Measurements from ENCODE around the gene PHACTR3.

The PHACTR3 gene

DNA sequence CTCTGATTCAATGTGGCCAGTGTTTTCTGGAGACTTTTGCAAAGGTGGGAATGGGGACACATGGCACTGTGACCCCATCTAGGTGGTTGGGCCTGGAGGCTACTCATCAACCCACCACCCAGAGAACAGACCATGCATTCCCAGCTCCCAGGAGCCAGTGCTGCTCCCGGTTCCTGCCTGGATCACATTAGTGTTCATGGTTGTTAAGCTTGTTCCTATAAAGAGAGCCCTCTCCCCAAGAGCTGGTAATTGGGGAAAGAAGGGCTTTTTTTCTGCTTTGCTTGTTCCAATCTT lies 102.0 kb downstream of the PHACTR3 start:
- DNase-seq: no peak

DNA sequence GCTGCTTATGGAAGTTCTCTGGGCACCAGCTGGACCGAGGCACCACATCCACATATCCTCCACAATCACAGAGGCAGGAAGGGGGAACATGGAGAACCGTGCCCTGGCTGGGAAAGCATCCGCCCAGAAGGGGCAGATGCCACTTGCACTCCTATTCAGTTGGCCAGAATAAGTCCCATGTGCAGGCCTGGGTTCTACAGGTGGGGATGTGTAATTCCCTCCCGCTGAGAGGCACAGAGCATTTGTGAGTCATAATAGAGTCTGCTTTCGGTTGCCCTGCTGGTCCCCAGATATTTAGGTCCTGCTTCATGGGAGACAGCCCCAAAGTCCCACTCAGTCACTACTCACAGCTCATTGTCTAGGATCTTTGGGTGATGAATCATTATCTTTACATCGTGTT lies 104.0 kb downstream of the PHACTR3 start:
- DNase-seq: no peak

DNA sequence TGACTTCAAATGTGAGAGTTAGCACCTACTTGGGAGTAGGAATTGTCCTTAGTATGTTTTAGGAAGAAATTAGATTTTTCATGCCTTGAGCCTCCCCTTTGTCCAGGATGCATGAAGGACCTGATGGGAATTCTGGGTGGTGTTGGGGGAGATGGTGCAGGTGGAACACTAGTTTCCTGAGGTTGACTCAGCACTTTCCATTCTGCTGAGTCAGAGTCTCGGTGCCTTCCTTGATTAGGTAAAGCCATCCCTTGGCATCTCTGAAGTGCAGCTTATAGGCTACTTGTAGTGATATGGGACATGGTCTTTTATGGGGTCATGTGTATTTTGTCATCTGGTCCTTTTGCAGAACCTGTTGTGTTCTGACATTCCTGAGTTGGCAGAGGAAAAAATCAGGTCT lies 105.3 kb downstream of the PHACTR3 start:
- DNase-seq: no peak

DNA sequence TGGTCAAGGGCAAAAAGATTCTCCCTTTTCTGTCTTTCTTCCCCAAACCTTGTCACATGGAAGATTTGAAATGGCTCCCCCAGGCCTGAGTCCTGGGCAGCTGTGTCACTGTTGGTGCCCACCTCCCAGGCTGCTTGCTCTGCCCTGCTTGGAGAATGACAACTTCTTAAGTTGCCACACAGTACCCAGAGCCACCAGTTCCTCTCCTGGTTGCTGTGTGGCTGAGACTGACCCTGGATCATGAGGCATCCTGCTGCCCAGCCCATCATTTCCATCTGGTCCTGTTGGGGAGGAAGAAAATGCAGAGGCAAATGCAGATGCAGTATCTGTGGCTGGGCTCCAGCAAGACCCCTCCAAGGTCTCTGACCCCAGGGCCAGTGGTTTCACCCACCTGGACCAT lies 113.7 kb downstream of the PHACTR3 start:
- DNase-seq: no peak

DNA sequence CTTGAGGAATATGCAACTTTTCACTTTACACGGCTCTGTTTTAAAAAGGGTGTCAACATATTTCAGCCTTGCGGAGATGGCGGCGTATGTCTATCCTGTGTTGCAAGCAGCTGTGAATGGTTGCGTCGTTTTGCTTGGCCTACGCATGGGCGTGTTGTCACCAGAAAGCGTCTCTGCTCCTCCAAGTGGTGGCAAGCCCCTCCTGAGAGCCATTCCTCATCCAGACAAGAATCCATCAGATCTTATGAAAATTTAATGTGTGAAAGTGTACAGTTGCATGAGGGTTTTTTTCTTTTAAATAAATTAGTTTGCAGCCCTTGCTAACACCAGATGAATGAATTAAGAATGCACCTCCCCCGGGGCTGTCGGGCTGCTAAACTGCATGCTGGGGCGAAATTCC lies 114.4 kb downstream of the PHACTR3 start:
- no peak for DNase-seq

DNA sequence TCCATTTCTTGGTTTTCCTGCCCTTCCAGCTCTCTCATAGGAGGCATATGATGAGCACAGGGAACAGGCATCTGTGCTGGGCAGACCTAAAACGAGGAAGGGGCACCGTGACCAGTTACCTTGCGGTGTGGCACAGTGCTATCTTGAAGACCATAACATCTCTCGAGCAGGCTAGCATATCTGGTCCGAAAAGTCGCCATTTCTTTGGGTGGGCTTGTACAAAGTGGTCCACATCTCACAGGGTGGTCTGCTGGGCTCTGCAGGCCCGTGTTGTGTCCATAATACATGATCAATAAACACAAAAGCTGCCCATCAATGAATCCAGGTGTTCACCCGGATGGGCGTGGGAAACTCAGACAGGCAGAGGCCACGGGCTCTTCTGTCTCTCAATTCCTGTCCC lies 115.7 kb downstream of the PHACTR3 start:
- DNase-seq: no peak

DNA sequence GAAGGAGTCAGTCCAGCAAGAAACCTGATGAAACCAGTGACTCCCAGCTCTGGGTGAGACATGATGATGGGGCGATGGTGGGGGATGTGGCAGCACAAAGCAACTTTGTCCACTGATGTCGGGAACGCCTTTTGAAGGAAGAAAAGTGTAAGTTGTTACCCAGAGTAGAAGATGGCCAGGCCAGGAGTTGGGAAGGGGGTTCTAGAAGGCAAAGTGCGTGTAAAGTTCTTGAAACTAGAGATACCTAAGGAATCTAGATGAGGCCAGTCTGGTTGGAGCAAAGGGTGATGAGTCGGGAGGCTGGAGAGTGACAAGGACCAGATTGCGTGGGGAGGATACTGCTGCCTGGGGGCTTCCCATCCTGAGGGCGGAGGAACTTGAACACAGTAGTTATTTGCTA lies 117.0 kb downstream of the PHACTR3 start:
- DNase-seq: no peak

DNA sequence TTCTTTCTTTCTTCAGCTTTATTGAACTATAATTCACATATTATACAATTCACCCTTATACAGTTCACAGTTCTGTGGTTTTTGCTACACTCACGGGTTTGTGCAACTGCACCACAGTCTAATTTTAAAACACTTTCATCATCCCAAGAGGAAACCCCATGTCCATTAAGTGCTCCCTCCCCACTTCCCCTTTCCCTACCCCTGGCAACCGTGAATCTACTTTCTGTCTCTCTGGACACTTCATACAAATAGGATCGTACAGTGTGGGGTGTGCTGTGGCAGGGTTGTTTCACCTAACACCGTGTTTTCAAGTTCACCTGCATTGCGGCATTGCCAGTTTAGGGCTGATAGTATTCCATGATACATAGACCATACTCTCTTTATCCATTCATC lies 118.8 kb downstream of the PHACTR3 start:
- no peak for DNase-seq

DNA sequence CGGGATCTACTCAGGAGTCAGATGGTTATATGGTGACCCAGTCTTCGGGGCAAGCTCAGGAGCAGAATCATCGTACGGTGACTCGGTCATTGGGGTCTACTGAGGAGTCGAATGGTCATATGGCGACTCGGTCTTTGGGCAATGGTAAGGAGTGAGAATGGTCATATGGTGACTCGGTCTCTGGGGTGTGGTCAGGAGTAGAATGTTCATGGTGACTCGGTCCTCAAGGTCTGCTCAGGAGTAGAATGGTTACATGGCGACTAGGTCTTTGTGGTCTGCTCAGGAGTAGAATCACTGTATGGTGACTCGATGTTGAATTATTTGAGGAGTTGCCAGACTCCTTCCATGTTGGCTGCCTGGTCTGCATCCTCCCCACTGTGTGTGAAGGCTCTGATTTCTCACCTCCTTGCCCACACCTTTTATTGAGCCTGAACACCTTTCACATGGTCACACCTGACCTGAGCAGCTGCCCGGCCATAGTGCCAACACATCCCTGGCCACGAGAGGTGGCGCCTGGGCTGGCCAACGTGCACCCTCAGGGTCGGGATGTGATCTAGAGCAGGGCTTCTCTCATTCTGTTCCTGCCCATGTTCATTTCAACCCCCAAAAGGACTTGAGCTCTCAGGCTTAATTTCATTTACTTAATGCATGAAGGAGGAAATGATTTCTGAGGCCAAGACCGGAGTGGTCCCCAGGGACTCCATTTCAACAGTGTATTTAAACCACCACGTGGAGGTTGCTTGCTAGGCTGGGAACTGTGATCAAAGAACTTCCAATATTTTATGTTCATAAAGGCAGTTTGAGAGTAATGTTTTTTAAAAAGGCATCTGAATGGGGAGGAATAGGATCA lies 119.5 kb downstream of the PHACTR3 start:
- no peak for DNase-seq

DNA sequence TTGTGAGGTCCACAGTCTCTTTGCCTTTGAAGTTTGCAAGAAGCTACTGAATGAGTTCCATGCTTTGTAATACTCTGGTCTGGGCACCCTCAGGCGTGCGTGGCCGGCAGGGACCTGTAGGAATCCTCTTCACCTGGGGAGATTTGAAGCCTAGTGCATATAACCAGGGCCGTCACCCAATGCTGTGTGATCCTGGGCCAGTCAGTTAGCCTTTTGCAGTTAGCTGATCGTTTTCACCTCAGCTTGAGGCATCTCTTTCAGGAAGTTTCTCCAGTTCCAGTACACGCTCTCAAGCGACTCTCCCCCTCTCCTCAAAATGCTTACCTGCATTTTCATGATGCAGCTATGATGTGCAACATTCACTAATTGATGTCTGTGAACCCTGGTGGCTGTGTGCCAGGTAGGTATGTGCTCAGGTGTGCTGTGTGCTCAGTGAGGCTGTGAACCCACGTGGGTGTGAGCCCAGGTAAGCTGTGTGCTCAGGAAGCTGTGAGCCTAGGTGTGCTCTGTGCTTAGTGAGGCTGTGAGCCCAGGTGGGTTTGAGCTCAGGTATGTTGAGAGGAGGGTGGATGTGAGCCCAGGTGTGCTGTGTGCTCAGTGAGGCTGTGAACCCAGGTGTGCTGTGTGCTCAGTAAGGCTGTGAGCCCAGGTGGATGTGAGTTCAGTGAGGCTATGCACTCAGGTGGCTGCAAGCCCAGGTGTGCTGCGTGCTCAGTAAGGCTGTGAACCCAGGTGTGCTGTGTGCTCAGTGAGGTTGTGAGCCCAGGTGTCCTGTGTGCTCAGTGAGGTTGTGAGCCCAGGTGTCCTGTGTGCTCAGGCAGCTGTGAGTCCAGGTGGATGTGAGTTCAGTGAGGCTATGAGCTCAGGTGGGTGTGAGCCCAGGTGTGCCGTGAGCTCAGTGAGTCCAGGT lies 120.4 kb downstream of the PHACTR3 start:
- DNase-seq: no peak

DNA sequence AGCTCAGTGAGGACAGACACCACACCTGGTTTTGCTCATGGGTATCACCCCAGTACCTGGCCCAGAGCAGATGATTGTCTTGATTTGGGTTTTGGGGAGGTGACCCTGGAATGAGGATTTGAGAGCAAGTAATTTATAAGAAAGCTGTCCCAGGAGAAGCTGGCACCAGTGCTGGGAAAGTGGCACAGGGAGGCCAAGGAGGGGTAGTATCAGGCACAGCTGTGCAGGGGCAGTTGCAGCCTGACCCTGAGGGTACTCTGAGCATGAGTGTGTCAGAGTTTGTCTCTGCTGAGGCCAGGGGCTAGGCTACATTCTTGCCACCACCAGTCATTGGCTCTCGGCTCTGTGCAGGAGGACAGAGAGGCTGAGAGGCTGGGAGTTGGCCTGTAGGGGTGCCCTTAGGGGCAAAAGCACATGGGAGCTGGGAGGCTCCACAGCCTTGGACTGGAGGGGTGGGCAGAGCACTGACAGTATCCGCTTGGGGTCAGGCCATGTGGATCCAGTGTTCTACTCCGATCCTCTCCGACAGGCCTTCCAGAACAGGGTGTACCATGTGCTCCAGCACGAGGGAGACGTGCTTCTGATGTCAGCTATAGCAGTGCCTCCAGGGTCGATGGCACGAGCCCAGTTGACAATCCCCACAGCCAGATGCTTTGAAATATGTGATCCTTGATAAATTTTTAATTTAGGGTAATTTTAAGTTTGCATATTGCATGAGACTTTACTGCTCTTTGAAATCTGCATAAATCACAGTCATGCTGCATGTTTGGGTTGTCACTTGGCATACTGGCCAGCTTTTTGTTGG lies 121.3 kb downstream of the PHACTR3 start:
- DNase-seq: no peak

DNA sequence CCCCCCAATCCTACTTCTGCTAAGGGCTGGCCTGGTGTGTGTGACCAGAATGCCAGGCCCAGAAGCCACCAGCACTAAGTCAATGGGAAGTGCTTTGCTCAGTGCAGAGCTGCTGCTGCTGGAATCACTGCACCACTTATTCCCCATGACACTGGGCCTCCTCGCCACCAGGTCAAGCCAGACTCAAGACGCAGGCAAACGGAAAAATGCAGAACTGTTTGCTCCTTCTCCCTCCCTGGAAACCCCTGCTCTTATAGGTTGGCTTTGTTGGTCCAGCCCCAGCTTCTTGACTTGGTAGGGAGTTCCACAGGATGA lies 121.9 kb downstream of the PHACTR3 start:
- no peak for DNase-seq

DNA sequence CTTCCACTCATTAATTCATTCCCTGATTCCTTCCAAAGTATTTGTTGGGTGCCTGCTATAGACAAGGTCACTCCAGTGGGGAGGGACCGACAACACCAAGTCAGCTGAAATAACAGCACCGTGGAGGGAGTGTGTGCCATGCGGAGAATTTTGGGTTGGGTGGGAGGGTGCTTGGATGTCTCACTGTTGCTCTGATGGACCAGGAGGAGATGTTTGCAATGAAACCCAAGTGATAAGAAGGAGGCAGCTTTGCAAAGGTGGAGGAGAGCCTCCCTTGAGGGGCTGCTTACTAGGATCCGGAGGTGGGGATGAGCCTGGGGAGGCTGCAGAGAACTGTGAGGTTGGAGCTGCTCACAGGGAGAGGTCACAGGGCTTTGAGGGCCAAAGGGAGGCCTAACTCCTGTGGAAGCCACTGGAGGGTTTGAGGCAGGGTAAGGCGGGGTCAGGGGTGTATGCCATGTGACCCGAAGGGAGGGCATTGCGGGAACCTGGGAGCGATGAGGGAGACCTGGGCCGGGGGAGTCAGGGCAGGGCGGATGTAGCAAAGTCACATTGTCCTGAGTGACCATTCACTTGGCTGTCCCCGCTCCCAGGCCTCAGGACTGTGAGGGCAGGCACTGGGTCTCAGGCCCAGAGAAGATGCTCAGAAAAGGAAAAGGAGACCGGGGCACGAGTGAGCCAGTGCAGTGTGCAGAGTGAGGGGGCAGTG lies 124.5 kb downstream of the PHACTR3 start:
- no peak for DNase-seq

DNA sequence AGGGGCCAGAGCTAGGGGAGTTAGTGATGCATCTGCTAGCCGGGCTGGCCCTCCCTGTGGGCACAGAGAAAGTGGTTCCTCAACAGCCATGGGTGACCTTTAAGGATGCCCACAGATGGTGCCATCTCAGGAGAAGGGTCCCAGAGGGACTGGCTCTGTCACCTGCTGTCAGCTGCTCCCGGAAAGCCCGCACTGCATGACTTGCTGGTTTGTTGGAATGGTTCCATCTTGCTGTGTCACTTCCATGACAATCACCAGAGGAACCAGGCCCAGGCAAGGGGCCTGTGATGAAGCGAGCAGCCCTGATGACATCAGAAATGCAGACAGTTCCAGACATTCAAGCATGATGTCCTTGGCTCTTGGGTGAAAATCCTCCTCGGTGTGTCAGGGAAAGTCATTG lies 125.2 kb downstream of the PHACTR3 start:
- no peak for DNase-seq

DNA sequence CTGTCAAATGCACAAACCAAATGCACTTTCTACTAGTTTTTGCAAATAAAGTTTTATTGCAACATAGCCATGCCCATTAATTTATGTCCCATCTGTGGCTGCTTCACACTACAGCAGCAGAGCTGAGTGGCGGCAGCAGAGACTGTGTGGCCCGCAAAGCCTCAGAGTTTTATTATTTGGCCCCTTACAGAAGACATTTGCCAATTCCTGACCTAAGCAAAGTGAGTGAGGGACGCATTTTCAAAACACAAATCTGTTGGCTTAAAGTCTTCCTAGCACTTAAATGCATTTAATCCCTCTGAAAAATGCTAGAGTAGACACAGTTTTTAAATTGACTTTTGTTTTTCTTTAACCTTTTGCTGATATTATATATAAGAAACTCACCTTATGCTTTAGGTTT lies 126.4 kb downstream of the PHACTR3 start:
- no peak for DNase-seq

DNA sequence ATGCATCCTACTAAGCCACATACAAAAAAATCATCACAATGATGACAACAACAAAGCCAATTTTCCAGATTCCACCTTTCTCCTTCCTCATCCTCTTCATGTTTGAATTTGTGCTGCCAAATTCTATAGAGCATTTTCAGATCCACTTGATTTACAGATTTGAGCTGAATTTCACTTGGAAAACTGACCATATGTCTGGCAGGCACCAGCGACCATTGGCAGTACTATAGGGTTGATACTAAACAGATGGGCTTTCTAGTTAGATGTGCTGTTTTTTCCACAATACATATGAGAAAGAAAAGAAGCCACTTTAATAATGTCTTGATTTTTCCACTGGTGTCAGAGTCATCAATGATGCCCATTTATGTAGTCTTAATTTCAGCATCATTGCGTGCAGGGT lies 127.0 kb downstream of the PHACTR3 start:
- no peak for DNase-seq

DNA sequence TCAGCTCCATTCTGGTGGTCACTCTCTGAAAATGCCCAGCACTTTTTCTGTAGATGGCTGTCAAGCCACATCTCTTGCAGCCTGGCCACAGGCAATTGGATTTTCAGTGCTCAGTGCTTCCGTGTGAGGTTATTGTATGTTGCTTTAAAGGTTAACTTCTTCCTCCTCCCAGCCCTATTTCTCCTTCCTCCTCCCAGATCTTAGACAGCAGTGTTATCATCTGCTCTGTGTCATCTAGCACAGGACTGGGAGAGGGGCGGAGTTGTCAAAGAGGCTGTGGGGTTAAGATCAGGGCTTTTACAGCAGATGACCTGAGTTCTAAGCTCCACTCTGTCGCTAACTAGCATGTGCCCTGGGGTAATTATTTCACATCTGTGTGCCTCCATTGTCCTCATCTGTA lies 129.0 kb downstream of the PHACTR3 start:
- DNase-seq: no peak

DNA sequence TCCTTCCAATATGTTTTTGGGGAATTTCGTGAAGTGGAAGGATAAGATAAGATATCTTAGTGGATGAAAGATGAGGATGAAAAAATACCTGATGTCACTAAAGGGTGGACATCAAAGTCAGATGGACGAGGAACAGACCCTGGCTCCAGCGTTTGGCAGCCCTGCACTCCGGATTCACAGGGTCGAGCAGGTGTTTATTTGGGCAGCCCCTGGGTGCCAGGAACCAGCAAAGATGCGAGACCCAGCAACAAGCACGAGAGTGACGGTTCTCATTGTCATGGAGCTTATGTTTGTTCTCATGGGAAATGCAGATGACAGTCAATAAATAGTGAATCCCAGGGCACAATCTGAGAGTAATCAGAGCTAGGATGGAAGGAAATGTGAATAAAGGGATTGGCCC lies 131.1 kb downstream of the PHACTR3 start:
- DNase-seq: no peak

DNA sequence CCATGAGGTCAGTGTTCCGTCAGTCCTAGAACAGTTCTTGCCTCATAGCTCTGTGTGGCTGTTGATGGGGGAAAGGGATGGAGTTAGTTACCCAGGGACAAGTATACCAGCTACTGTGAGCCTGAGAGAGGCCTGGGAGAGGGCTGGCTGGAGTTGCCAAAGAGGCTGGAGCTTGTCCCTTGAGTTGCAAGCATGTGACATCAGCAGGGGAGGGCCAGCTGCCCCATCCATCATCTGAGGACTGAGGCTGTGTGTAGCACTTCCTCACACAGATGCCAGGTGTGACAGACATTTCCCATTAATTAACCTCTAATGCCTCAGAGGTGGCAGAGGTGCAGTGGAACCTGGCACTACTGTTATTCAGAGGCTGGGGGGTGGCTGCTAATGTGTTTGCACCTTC lies 131.6 kb downstream of the PHACTR3 start:
- no peak for DNase-seq

DNA sequence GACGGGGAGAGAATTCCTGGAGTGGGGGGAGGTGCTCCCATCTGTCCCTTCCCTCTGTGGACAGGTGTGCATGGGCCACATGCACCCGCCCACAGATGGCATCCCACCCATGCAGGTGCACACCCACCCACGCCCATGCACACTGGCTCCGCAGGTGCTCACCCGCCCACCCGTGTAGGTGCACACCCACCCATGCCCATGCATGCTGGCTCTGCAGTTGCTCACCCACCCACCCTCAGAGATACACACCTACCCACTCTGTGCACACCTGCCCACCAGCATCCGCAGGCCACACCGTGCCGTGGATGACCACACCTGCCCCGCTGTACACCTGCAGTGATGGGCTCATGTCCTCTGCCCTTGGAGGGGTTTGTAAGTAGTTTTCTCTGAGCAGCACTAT lies 132.0 kb downstream of the PHACTR3 start:
- DNase-seq: no peak

DNA sequence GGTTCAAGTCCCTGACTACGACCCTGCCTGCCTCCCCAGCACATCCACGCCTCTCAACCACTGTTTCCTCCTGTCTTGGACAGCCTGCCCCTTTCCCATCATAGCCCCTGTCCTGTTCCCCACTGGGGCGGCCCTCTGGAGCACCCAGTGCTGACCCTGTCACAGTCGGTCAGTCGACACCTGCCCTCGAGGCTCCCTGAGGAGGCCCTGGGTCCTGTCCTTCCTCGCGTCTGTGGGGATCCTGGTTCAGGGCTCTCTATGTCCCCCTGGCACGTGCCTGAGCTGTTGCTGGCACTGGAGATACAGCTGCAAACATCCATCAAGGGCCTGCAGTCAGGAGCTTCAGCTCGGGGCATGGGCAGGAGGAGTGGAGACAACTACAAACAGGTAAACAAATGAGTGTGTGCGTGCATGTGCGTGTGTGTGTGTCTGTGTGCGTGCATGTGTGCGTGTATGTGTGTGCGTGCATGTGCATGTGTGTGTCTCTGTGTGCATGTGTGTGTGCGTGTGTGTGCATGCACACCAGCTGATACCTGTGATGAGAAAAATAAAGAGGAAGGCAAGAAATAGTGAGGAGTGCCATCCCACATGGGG lies 132.8 kb downstream of the PHACTR3 start:
- no peak for DNase-seq

DNA sequence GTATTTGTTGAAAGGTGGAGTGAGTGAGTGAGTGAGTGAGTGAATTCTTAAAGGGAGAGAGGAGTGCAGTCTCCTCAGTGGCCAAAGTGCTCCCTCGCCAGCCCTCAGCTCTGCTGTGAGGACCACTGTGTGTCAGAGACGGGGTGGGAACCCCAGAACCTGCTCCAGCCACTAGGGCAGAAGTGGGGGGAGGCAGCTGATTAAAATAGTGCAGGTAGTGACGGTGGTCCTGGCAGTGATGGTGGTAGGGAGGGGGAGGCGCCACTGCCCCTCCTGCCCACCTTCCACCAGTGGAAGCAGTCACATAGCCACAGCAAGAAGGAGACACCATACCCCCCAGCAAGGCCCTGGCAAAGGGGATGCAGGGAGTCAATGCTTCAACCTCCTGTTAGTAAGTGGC lies 133.5 kb downstream of the PHACTR3 start:
- DNase-seq: no peak

DNA sequence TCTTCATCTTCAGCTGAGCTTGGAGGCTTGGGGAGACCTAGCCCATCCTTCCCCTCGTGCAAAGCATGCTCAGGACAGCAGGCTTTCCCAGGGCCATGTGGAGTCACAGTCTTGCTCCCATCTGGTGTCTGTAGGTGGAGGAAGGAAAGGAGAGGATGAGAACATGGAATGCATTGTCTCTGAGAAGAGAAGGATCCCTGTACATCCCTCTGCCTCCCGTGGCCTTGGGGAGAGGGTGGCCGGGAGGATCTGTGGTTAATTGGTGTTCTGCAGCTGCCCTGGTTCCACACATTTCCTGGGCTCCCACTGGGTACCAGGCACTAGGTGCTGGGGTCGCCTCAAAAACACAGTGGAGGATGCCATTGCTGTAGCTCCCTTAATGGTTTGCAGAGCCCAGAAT lies 134.5 kb downstream of the PHACTR3 start:
- DNase-seq: no peak
